HL-60 (cell line): ENCODE results near the gene TTF2.

Experiments
- CTCF ChIP-seq: IDR thresholded peaks from one replicate; pipeline ENCODE4 v1.5.1; 2011; ENCODE audit warnings: low read length, control low read depth, inconsistent platforms; ENCODE audit not compliant: insufficient read depth
- GABPA ChIP-seq: IDR thresholded peaks from 2 replicates; pipeline ENCODE4 v1.6.1; 2012; ENCODE audit warnings: low read depth
- POLR2AphosphoS5 ChIP-seq: IDR thresholded peaks from 2 replicates; pipeline ENCODE4 v1.6.1; 2012; ENCODE audit warnings: low read depth
- REST ChIP-seq: IDR thresholded peaks from 2 replicates; pipeline ENCODE4 v1.6.1; 2012; ENCODE audit warnings: low read depth; ENCODE audit not compliant: insufficient replicate concordance

GRCh38 chr1:117061986-117062415, 1.9 kb downstream of the TTF2 start:
- TF ChIP-seq CTCF (no peak), POLR2AphosphoS5 (no peak), REST (no peak), GABPA (no peak)
